ENCODE results near the gene PLEKHH1. TPM values are rescaled to one million over a fixed set of nuclear protein-coding genes. Genes with fewer than 3 reads are reported as not detected.

Gene PLEKHH1
- total RNA-seq, 1 donor from 2014 or later = 10.1 TPM

DNA sequence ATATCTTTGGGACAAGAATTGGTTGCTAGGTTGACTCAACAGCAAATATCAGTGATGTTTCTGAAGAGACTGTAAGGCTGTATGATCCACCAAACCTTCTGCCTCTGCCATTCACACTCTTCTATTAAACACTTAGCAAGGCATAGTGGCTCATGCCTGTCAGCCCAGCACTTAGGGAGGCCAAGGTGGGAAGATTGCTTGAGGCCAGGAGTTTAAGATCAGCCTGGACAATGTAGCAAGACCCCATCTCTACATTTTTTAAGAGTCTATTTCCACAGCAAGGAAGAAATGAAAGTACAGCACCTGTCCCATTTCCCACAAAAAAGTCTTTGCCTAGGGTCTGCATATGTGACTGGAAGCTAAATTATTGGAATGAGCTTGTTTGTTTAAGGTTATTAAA, 94.4 kb downstream of the PLEKHH1 start:
- Histone ChIP-seq H3K4me1 (peaks cover 2% of the 10 kb centered on the region), H3K9ac (no peak overlapping the region), H3K4me2 (no peak overlapping the region), H3K36me3 (peaks cover 4% of the 10 kb centered on the region), H4K20me1 (ENCODE audit: low read depth) (no peaks in the 10 kb centered on the region), H3K27ac (no peak overlapping the region), H3K27me3 (no peaks in the 10 kb centered on the region), H3K79me2 (ENCODE audit: low read depth) (no peaks in the 10 kb centered on the region), H3F3A (ENCODE audit: low read depth) (no peaks in the 10 kb centered on the region), H3K4me3 (no peak overlapping the region), H3K9me3 (ENCODE audit: low read depth) (no peaks in the 10 kb centered on the region), H2AFZ (replicated peaks) (no peak overlapping the region)
- no peak overlapping the region for H3K4me3 Mint-ChIP-seq
- H3K4me1 Mint-ChIP-seq = peaks cover 8% of the 10 kb centered on the region
- no peak for TF ChIP-seq EZH2phosphoT487 (IDR thresholded peaks at IDR 0.05)
- TF ChIP-seq, protein P1, sequence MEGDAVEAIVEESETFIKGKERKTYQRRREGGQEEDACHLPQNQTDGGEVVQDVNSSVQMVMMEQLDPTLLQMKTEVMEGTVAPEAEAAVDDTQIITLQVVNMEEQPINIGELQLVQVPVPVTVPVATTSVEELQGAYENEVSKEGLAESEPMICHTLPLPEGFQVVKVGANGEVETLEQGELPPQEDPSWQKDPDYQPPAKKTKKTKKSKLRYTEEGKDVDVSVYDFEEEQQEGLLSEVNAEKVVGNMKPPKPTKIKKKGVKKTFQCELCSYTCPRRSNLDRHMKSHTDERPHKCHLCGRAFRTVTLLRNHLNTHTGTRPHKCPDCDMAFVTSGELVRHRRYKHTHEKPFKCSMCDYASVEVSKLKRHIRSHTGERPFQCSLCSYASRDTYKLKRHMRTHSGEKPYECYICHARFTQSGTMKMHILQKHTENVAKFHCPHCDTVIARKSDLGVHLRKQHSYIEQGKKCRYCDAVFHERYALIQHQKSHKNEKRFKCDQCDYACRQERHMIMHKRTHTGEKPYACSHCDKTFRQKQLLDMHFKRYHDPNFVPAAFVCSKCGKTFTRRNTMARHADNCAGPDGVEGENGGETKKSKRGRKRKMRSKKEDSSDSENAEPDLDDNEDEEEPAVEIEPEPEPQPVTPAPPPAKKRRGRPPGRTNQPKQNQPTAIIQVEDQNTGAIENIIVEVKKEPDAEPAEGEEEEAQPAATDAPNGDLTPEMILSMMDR (IDR thresholded peaks at IDR 0.05) = no peak
- no peak for TF ChIP-seq EZH2 (IDR thresholded peaks at IDR 0.05)
- no peak for DNase-seq (ENCODE audit: low spot score)
- peaks cover 13% of the 10 kb centered on the region for H3K36me3 Mint-ChIP-seq
- no peak overlapping the region for H3K27ac Mint-ChIP-seq
- no peaks in the 10 kb centered on the region for H3K27me3 Mint-ChIP-seq (ENCODE audit: insufficient read depth, low read depth)
- H3K9me3 Mint-ChIP-seq = no peaks in the 10 kb centered on the region

DNA sequence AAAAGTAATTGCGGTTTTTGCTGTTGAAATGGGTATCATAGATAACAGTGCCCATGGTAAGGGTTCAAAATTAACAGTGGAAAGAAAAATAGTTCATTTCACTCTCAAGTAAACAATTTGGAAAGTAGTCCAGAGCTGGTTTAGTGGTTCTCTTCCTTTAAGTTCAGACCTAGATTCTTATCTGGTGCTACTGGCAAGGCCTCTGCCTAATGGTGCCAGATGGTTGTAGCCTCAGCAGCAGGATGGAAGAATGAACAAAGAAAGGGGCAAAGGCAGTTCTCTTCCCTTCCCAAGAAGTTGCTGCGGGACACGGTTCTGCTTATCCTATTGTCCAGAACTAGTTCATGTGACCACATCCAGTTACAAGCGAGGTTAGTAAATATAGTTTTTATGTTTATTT, 97.1 kb downstream of the PLEKHH1 start:
- no peak for DNase-seq (ENCODE audit: low spot score)

DNA sequence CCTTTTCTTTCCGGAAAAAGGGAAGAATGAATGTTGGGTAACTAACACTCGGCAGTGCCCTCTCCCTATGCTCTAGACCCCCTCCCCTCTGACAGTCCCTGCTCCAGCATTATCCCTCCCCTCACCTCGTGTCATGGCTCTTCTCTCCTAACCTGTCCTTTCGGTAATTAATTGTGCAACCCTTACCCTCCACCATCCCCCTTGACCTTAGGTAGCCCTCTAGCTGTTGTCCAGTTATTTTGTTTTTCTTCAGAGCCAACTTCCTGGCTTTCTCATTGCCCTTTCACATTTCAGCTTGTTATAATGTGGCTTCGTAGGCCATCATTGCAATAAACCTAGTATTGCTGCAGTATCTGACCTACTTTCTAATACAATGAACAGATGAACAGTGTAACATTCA, 97.8 kb downstream of the PLEKHH1 start:
- no peaks in the 10 kb centered on the region for H3K4me1 ChIP-seq
- H3K4me3 Mint-ChIP-seq = no peak overlapping the region

More for the DNA sequence above, 97.1 kb downstream of the PLEKHH1 start:
- Histone ChIP-seq H3K27ac (no peak overlapping the region), H3K27me3 (no peaks in the 10 kb centered on the region), H3K9me3 (ENCODE audit: low read depth) (no peaks in the 10 kb centered on the region), H3K4me2 (no peak overlapping the region), H3K9ac (no peak overlapping the region), H2AFZ (replicated peaks) (no peak overlapping the region), H3K36me3 (no peaks in the 10 kb centered on the region), H3K79me2 (ENCODE audit: low read depth) (no peaks in the 10 kb centered on the region), H3K4me1 (no peaks in the 10 kb centered on the region), H4K20me1 (ENCODE audit: low read depth) (no peaks in the 10 kb centered on the region), H3K4me3 (no peak overlapping the region), H3F3A (ENCODE audit: low read depth) (no peaks in the 10 kb centered on the region)
- TF ChIP-seq EZH2 (IDR thresholded peaks at IDR 0.05) (no peak), EZH2phosphoT487 (IDR thresholded peaks at IDR 0.05) (no peak)
- TF ChIP-seq, protein P1 (IDR thresholded peaks at IDR 0.05) = no peak
- no peak overlapping the region for H3K4me3 Mint-ChIP-seq
- H3K27ac Mint-ChIP-seq = no peak overlapping the region
- peaks cover 11% of the 10 kb centered on the region for H3K36me3 Mint-ChIP-seq
- no peaks in the 10 kb centered on the region for H3K4me1 Mint-ChIP-seq
- no peaks in the 10 kb centered on the region for H3K9me3 Mint-ChIP-seq
- H3K27me3 Mint-ChIP-seq (ENCODE audit: insufficient read depth, low read depth) = no peaks in the 10 kb centered on the region

More for the DNA sequence above, 97.8 kb downstream of the PLEKHH1 start:
- H3K27me3 Mint-ChIP-seq (ENCODE audit: insufficient read depth, low read depth) = no peaks in the 10 kb centered on the region
- DNase-seq (ENCODE audit: low spot score) = no peak
- H3K4me3 ChIP-seq = no peak overlapping the region
- no peaks in the 10 kb centered on the region for H3K4me1 Mint-ChIP-seq
- no peaks in the 10 kb centered on the region for H3K36me3 ChIP-seq
- H3K36me3 Mint-ChIP-seq = peaks cover 11% of the 10 kb centered on the region
- H3F3A ChIP-seq (ENCODE audit: low read depth) = no peaks in the 10 kb centered on the region
- no peaks in the 10 kb centered on the region for H3K27me3 ChIP-seq
- H3K9me3 ChIP-seq (ENCODE audit: low read depth) = no peaks in the 10 kb centered on the region
- H2AFZ ChIP-seq (replicated peaks) = no peak overlapping the region
- no peak overlapping the region for H3K27ac ChIP-seq
- TF ChIP-seq EZH2 (IDR thresholded peaks at IDR 0.05) = no peak
- TF ChIP-seq, protein P1 (IDR thresholded peaks at IDR 0.05) = no peak
- no peak for TF ChIP-seq EZH2phosphoT487 (IDR thresholded peaks at IDR 0.05)
- no peaks in the 10 kb centered on the region for H3K9me3 Mint-ChIP-seq
- no peaks in the 10 kb centered on the region for H3K79me2 ChIP-seq (ENCODE audit: low read depth)
- H3K4me2 ChIP-seq = no peak overlapping the region
- H3K9ac ChIP-seq = no peak overlapping the region
- H4K20me1 ChIP-seq (ENCODE audit: low read depth) = no peaks in the 10 kb centered on the region
- no peak overlapping the region for H3K27ac Mint-ChIP-seq
